Medulla oblongata (tissue), 1 donor: ENCODE measurements around the gene NDUFB8.

ENCODE experiments used
- DNase-seq: peaks from one replicate; pipeline ENCODE4 v3.0.0-alpha.2; 2015; ENCODE audit errors: extremely low spot score

NDUFB8 gene

DNA sequence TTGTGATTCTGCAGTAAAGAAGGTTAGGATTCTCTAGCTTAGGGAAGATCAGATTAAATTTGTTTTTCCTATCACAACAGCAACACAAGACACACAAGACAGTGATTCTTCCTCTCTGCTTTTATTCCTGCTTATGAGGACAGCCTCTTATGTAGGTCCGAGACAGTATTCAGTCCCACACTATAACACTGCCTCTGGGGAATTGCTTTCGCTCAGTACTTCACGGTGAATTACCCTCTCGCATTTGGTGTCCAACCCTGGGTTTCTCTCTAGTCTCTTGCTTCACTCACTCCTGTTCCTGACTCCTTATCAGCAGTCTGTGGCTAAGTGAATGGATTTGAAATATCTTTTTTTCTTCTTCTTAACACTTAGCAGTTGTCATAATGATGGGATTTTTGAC lies 7.8 kb upstream of the NDUFB8 start:
- DNase-seq = no peak

DNA sequence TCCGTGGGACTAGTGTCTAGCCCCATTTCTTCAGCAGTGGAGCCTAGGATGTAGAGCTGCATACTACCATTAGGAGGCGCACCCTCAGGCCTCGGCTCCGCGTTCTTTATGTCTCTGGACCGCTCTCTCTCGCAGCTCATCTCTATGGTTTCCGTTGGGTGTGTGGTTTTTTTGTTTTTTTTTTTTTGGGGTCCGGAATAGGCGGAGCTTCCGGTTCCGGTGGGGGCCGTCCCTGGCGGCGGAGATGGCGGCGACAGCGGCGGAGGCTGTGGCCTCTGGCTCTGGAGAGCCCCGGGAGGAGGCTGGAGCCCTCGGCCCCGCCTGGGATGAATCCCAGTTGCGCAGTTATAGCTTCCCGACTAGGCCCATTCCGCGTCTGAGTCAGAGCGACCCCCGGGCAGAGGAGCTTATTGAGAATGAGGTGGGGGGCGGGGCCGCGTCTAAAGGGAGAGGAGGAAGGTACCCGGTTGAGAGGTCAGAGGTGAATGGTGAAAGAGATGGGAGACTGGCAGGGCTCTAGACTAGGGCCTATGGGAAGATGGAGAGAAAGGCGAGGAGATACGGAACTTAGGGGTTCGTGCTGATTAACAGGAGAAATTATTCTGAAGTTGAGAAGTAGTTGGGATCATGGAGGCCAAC lies 6.2 kb upstream of the NDUFB8 start, which contains the start of gene HIF1AN:
Gene HIF1AN, plus strand, starts transcription at position 229 of the 639 bp plus-strand sequence. Its CDS starts 16 bp downstream, at position 245.
- DNase-seq = peak; percentile 97

DNA sequence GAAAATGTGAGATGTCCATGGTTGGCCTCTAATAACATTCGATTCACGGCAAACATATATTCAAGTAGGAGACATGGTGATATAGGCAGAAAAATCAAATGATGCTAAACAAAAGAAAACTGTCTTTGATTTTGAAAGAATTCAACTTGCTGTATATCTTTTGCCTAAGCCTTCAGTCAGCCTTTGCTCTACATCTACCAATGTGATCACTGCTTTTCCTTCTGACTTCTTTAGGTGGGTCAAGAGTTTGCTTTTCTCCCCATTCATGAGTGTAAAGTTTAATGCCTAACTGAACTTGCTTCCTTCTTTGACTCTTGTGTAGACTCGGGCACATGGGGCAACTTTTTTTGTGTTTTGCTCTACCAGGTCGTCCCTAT lies 5.7 kb upstream of the NDUFB8 start:
- DNase-seq = no peak

DNA sequence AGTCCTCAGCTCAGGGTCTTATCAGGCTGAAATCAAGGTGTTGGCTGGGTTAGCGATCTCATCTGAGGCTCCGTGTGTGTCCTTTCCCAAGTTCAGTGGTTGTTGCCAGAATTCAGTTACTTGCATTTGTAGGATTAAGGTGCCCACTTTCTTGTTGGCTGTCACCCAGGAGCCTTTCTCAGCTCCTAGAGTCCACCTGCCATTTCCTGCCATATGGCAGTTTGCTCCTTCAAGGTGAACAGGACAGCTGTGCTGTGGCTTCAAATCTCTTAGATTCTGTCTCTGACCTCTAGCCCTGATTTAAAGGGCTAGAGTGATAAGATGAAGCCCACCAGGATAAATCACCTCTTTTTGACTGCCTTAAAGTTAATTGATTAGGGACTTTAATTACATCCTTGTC lies 5.1 kb upstream of the NDUFB8 start:
- DNase-seq = no peak

DNA sequence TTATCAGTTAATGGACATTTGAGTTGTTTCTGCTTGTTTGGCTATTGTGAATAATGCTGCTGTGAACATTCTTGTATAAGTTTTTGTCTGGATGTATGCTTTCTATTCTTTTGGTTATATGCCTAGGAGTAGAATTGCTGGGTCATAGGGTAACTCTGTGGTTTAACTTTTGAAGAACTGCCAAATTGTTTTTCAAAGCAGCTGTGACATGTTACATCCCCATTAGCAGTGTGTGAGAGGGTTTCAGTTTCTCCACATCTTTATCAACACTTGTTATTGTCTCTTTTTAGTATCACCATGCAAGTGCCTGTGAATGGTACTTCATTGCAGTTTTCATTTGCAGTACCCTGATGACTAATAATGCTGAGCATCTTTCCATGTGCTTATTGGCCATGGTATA lies 2.1 kb upstream of the NDUFB8 start:
- no peak for DNase-seq

DNA sequence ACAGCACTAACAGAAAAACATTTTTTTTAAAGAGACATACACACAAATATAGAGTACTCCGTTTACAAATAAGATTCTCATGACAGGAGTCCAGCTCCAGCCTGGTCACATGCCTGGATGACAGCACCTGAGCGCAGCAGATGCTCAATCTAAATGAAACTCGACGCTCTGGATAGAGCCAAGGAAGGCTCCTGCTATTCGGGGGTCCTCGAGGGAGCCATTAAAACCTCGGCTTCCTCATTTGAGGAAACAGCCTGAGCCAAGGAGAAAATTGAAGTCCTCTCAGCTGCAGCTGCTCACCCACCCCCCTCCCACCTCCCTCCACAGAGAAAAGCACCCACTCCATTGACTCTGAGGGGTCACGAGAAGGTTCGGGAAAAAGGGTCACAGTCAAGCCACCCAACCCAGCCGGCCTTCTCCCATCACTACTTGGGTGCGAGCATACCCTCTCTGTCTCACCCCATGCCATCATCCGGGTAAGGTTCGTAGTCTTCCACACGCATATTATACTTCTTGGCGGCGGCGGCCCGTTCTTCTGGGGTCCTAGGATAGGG lies 673 bp downstream of the NDUFB8 start:
- DNase-seq = no peak

DNA sequence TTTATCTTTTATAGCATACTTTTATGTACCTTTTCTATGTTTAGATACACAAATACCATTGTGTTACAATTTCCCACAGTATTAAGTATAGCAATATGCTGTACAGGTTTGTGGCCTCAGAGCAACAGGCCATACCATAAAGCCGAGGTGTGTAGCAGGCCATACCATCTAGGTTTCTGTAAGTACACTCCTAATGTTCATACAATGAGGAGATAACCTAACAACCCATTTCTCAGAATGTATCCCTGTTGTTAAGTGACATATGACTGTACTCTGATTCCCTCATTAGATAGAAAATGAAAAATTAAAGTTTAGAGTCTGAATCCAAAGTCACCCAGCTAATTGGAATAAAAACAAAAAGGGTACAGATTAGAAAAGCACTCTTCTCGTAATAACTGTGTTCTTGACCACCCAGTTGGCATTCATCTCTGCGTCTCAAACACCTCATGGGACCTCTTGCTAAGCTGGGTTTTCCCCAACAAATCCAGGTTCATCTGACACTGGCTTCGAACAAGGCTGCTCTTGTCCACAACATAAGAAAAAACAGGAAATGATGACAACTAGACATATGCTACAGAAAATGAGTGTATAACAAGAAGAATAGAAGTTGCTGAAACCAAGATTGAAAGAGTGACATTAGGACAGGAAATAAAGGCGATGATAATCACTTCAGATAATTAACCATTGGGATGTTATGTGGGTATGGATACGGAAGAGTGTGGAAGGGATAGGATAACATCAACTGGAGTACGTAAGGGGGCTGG lies 1.4 kb downstream of the NDUFB8 start:
- no peak for DNase-seq

DNA sequence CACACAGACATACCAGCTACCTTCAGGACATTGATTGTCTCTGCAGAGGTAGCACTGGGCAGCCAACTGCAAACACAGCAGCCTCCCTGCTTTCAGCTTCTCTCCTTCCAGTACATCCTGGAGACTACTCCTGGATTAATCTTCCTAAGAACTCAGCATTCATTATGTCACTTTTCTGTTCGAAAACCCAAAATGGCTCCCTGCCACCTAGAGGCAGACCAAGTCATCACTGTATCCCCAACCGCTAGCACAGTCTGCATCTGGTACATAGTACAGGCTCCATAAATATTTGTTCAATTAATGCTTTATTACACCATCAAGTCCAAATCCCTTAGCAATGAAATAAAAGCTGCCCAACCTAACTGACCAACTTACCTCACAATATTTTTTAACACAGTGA lies 5.0 kb downstream of the NDUFB8 start:
- no peak for DNase-seq

DNA sequence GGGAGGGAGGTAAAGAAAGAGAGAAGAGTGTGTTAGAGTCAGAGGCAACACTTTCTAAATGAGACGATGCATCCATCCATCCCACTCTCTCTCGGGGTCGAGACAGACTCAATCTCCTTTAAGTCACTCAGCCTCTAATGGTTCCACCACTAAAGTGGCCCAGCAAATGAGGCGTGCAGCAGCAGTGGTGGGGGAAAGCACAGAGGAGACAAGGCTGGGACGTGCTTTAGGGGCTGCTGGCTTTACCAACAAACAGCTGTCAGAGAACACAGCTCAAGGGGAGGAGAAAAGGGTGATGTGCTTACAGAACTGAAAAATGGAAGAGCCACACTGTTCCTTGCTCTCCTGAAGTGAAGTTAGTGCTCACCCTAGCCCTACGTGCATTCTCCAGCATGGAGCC lies 5.5 kb downstream of the NDUFB8 start:
- DNase-seq = no peak

DNA sequence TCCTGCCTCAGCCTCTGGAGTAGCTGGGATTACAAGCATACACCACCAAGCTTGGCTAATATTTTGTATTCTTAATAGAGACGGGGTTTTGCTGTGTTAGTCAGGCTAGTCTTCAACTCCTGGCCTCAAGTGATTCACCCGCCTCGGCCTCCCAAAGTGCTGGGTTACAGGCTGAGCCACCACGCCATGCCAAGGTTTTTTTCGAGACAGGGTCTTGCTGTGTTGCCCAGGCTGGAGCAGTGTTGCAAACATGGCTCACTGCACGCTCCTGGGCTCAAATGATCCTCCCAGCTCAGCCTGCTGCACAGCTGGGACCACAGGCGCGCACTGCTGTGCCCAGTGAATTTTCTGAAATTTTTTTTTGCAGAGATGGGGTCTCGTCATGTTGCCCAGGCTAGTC lies 6.7 kb downstream of the NDUFB8 start:
- no peak for DNase-seq

DNA sequence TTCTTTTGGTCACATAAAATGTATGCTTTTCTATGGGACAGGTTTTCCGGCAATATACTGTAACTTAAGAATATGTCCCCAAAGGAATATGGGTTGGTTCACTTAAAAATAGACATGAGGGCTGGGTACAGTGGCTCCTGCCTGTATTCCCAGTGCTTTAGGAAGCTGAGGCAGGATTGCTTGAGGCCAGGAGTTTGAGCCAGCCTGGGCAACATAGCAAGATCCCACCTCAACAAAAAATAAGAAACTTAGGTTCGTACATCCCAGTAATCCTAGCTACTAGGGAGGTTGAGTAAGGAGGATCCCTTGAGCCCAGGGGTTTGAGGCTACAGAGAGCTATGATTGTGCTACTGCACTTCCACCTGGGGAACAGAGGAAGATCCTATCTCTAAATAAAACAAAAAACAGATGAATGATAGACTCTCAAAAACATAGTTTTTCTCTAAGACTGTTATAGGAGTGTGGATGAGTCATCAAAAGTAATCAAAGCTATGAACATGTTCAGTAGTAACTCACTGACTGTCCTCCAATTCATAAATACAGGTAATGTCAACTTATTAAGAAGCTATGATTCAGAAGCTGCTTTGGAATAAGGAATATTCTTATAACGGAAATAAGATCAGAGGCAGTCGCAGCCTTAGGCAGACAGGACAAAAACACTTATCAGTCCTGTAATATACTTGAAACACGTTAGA lies 7.4 kb downstream of the NDUFB8 start:
- DNase-seq = no peak

DNA sequence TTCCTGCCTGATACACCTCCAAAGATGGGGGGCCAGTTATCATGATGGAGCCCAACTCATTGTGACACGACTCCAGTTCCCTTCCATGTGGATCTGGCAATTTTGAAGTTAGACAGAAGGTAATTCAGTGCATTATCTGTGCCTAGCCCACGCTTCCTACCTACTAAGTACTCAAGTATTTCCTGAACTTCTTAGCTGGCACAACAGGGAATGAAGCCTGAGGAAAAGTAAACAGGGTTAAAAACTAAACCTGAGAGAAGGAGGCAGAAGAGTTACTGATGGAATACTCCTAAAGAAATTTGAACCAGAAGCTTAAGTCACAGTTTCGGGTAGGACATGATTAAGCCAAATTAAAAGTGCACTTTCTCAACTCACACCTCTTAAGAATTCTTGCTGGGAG lies 8.9 kb downstream of the NDUFB8 start:
- no peak for DNase-seq

DNA sequence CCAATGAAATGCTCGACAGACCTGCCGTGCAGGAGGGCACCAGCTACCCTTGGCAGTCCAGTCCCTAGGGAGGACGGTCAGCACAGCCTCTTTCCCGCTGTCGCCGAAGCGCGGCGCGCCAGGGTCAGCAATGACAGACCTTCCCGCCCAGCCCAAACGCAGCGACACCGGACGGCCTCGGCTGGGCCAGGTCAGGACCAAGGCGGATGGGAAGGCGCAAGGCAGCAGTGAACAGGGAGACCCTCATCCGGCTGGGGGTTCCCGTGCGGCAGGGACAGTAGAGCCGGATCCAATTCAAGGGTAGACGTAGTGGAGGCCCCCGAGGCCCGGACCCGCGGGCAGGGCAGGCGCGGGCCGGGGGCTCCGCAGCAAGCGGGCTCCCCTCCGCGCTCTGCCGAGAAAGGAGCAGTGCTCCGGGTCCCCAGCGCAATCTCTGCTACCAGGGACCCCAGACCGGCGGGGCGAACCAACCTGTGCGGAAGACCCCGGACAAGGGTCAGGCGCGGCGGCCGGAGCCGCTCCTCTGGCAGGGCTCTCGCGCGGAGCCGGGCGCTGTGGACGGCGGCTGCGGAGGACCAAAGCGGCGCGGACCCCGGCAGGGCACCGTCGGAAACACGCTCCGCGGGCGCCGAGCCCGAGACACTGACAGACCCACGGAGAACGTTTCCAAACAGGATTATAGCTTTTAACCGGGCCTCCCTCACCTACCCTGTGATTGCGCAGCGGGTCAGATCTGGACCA lies 10.2 kb downstream of the NDUFB8 start, which contains the start of gene SEC31B:
Gene SEC31B, minus strand, starts transcription at position 551 of the 741 bp plus-strand sequence. CDS start 2,909 bp downstream, outside the sequence.
- DNase-seq = peak; percentile 49

DNA sequence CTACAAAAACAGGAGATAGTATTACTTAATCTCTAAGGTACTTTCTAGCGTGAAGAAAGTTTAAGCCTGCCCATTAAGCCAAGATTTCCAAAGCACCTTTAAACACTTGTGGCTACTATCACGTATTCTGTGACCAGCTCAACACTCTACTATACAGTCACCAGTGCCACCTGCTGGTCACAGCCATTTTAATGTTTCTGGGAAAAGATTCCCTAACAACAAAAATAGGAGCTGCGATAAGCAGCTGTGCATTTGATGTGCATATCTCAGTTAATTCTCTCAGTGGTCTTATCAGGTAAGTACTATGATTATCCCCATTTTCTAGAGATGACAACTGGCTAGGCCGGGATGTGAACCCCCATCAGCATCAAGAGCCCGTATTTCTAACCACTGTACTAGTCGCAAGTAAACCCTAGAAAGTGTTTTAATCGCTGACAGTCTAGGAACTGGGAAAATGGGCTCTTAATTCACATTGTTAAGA lies 10.9 kb downstream of the NDUFB8 start:
- peak; percentile 86 for DNase-seq

DNA sequence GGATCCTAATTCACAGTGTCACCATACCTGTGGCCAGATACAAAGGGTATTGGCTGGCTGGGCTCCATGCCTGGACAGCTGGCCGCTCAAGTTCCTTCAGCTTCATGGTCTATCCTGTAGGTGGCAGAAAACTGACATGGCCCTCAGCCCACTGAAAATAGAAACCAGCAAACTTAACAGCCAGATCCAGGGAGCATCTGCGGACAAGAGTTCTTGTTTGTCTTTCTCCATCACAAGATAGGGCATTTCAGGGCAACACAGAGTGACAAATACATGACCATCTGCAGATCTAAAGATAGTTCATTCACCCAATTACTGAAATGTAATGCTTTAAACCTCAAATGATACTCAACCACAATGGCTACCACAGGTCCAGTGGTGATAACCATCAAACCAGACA lies 12.8 kb downstream of the NDUFB8 start:
- DNase-seq = no peak

DNA sequence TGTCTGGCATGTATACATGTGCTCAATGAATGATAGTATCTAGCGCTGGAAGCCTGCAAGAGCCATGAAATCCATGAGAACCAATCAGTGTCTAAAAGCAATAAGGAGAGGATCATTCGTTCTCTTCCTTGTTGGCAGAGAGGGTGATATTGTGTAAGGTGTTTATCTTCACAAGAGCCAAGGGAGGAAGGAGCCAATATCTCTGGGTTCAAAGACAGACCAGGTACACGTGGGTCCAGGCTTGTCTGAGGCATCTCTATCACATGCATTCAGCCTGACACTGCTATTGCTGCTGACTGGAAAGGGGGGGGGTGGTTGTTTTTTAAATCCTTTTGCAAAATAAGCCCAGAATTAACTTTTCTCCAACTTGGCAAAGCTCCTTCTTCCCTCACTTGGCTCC lies 14.1 kb downstream of the NDUFB8 start:
- no peak for DNase-seq

DNA sequence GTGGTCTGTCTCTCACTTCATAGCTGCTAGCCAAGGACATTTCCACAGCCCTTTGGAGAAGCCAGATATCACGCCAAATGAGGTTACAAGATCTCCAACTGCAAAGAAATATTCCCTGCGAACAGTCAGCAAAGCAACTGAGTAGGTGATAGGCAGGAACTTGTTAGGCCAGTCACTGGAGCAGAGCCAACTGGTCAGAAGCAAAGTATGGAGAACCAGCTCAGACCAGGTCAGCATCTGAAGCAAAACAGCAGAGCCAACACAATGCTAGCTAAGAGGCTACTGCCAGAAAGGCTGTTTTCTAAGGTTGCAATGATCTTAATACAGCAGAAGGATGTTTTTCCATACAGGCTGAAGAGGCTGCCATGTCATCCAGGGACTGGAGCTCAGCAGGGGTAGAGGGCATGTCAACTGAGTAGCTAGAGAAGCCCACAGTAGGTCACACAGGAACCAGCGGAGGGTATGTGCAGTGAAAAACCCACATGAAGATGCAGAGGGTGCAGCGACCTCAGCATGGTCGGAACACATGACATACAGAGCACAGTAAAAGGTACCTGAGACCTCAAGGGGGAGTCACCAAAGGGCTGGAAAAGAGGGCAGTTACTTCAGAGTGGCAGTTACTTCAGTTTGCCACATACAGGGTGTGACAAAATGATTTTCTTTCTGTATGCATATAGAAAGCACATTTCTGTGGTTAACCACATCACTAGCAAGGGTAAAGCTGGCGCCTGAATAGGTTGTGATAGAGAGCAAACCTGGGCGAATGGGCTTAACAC lies 18.9 kb downstream of the NDUFB8 start:
- DNase-seq = no peak

DNA sequence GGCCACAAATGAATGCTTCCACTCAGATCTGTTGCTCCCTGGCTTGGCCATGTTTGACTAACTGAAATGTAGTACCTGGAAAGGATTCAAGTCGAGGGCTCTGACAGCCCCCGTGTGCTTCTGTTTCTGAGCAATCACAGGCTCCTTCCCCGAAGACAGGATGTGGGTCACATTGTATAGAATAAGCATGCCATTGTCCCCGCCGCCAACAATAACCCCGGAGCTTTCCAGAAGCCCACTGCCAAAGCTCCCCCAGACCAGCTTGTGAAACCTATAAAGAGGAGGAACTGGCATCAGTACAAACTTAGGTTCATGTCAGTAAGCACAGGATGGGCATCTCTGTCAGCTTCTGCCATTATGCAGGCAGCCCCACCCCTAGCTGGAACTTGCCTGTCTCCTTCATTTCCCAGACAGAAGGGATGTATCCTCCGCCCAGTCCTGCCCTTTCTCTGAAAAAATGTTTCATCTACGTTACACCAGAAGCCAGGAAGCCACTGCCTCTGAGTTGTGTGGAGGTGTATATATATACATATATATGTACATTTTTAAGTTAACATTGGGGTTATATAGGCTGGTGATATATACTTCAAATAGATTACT lies 20.3 kb downstream of the NDUFB8 start:
- no peak for DNase-seq

DNA sequence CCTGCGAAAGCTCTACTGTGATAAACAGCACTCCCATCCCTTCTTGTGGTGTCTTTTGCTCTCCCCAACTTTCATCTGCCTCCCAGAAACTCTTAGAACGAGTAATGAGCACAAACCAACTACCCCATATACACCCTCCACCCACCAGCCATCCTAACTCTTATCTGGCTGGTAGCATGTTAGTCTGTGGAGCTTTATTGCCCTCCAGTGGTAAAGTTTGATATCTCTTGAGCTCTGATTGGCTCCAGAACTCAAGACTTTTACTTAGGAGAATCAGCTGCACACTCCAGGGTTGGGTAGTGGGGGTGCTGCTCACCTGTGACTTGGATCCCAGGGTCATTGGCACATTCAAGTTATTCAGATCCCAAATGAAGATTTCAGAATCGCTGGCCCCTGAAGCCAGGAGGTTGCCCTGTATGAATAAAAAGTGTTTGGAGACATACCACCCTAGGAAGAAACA lies 20.9 kb downstream of the NDUFB8 start:
- DNase-seq = peak; percentile 18

DNA sequence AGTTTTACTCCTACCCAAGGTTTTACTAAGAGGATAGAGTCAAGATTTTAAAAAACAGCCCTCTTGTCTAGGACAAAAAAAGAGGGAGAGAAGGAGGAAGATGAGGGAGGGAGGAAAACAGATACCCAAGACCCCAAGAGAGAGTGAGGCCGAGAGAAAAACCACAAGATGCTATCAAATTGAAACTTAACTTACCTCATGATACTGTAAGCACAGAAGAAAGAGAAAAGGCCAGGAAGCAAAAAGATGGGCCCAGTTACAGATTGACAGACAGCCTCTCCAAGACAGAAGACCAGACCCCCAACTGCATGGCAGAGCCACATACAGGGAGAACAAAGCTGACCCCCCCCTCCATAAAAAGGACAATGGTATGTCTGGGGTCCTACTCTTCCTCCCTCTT lies 21.4 kb downstream of the NDUFB8 start:
- no peak for DNase-seq
